OCI-LY1 (cell line): ENCODE results near the gene HTR2A.

Experiments
- CTCF ChIP-seq: fragments of 200-600 bp; sonication (generic), shearing (Covaris generic); IDR thresholded peaks from 2 replicates; pipeline ENCODE4 v1.5.1; 2017; ENCODE audit warnings: mild to moderate bottlenecking, antibody characterized with exemption, low read length, moderate library complexity, mixed read lengths
- EZH2 ChIP-seq: fragments of 200-600 bp; sonication (generic), shearing (Covaris generic); IDR thresholded peaks from 2 replicates; pipeline ENCODE4 v1.8.0; 2017; ENCODE audit warnings: borderline replicate concordance, mixed run types, mild to moderate bottlenecking, antibody characterized with exemption, low read length, moderate library complexity, mixed read lengths

- TF ChIP-seq CTCF = no peak
- no peak for TF ChIP-seq EZH2
These were observed 30.2 kb upstream of the HTR2A start for GRCh38 chr13:46926916-46927590.
